ENCODE data around the gene PLEKHB2. TPM values are rescaled to one million over a fixed set of nuclear protein-coding genes. Genes with fewer than 3 reads are reported as not detected.

The PLEKHB2 gene
- total and polyA plus RNA-seq, 9 of the 15 experiments (the other 6 are each of a cell fraction or from before 2014, with no cell fraction given): 41.3 to 71.5 (median 50.2) TPM

GRCh38 chr2:131104487-131105155 is 515 bp upstream of the PLEKHB2 start (continued):
- no peak for TF ChIP-seq KLF10 (CRISPR knock-in tag; IDR thresholded peaks at IDR 0.05)
- TF ChIP-seq FOXJ2 (tag; IDR thresholded peaks at IDR 0.05): peak; percentile 68; the same call in 1 of the 2 replicates
- TF ChIP-seq PTRF (tag; IDR thresholded peaks at IDR 0.05): no peak
- no peak for TF ChIP-seq GABPB2 (CRISPR knock-in tag; conservative IDR thresholded peaks at IDR 0.05)
- no peak for TF ChIP-seq RBM34 (IDR thresholded peaks at IDR 0.05; ENCODE audit: borderline replicate concordance, insufficient read depth, low read length)
- no peak for TF ChIP-seq EGR1 (conservative IDR thresholded peaks at IDR 0.05)
- no peak for TF ChIP-seq SETDB1 (IDR thresholded peaks at IDR 0.05; ENCODE audit: low read length)
- no peak for TF ChIP-seq SFPQ (IDR thresholded peaks at IDR 0.05; ENCODE audit: low read depth, low read length)
- peak; percentile 25; the same call in 1 of the 2 replicates for TF ChIP-seq GATAD2B (IDR thresholded peaks at IDR 0.05; ENCODE audit: borderline replicate concordance)
- no peak for TF ChIP-seq ELF2 (CRISPR knock-in tag; IDR thresholded peaks at IDR 0.05)
- no peak for TF ChIP-seq U2AF2 (optimal IDR thresholded peaks at IDR 0.05; ENCODE audit: low read depth, low read length)
- no peak for TF ChIP-seq HINFP (tag; conservative IDR thresholded peaks at IDR 0.05; ENCODE audit: low read depth)
- no peak for TF ChIP-seq NUFIP1 (IDR thresholded peaks at IDR 0.05; ENCODE audit: partially characterized antibody)
- TF ChIP-seq, protein P1, sequence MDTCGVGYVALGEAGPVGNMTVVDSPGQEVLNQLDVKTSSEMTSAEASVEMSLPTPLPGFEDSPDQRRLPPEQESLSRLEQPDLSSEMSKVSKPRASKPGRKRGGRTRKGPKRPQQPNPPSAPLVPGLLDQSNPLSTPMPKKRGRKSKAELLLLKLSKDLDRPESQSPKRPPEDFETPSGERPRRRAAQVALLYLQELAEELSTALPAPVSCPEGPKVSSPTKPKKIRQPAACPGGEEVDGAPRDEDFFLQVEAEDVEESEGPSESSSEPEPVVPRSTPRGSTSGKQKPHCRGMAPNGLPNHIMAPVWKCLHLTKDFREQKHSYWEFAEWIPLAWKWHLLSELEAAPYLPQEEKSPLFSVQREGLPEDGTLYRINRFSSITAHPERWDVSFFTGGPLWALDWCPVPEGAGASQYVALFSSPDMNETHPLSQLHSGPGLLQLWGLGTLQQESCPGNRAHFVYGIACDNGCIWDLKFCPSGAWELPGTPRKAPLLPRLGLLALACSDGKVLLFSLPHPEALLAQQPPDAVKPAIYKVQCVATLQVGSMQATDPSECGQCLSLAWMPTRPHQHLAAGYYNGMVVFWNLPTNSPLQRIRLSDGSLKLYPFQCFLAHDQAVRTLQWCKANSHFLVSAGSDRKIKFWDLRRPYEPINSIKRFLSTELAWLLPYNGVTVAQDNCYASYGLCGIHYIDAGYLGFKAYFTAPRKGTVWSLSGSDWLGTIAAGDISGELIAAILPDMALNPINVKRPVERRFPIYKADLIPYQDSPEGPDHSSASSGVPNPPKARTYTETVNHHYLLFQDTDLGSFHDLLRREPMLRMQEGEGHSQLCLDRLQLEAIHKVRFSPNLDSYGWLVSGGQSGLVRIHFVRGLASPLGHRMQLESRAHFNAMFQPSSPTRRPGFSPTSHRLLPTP (IDR thresholded peaks at IDR 0.05; ENCODE audit: borderline replicate concordance, extremely low read depth, insufficient read length): no peak
- peak; percentile 40 for TF ChIP-seq ATF7 (IDR thresholded peaks at IDR 0.05)
- no peak for TF ChIP-seq ZNF134 (CRISPR knock-in tag; conservative IDR thresholded peaks at IDR 0.05)
- no peak for TF ChIP-seq DACH1 (IDR thresholded peaks at IDR 0.05; ENCODE audit: partially characterized antibody)
- no peak for TF ChIP-seq ZNF280A (IDR thresholded peaks at IDR 0.05; ENCODE audit: low read depth, partially characterized antibody)
